Esophagus squamous epithelium (tissue), 4 donors: ENCODE measurements around the gene SCAI.

Experiments used
- POLR2A ChIP-seq, 4 donors: fragments of 450-650 bp; IDR thresholded peaks; one replicate each; pipeline ENCODE4 v1.6.1; 2017; ENCODE audit warnings: antibody characterized with exemption in 4 of 4, mild to moderate bottlenecking in 4 of 4, moderate library complexity in 3 of 4
- TF ChIP-seq, protein P1 (sequence below), 6 experiments: fragments of 450-650 bp in 4 of 6; fragments of 200-600 bp in 2 of 6; sonication (generic) in 2 of 6; IDR thresholded peaks; one replicate each; pipeline ENCODE4 v1.5.1; 2016 to 2019; ENCODE audit warnings: antibody characterized with exemption in 6 of 6, mild to moderate bottlenecking in 4 of 6, moderate library complexity in 4 of 6

DNA sequence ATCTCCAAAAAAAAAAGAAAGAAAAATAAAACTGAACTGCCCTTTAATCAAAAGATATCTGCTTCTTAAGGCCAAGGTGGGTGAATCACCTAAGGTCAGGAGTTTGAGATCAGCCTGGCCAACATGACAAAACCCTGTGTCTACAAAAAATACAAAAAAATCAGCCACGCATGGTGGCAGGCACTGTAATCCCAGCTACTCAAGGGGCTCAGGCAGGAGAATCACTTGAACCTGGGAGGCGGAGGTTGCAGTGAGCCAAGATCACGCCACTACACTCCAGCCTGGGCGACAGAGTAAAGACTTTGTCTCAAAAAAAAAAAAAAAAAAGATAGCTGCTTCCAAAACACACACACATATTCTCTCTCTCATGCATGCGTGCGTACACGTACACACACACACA, 17.8 kb downstream of the SCAI start:
- TF ChIP-seq POLR2A (IDR thresholded peaks at IDR 0.05), result no peak
- TF ChIP-seq, protein P1, sequence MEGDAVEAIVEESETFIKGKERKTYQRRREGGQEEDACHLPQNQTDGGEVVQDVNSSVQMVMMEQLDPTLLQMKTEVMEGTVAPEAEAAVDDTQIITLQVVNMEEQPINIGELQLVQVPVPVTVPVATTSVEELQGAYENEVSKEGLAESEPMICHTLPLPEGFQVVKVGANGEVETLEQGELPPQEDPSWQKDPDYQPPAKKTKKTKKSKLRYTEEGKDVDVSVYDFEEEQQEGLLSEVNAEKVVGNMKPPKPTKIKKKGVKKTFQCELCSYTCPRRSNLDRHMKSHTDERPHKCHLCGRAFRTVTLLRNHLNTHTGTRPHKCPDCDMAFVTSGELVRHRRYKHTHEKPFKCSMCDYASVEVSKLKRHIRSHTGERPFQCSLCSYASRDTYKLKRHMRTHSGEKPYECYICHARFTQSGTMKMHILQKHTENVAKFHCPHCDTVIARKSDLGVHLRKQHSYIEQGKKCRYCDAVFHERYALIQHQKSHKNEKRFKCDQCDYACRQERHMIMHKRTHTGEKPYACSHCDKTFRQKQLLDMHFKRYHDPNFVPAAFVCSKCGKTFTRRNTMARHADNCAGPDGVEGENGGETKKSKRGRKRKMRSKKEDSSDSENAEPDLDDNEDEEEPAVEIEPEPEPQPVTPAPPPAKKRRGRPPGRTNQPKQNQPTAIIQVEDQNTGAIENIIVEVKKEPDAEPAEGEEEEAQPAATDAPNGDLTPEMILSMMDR (IDR thresholded peaks at IDR 0.05), result no peak
